SK-N-SH treated with all-trans-retinoic acid at 6 μM for 48 hours (cell line): ENCODE measurements around the gene ST6GALNAC4.

Experiments used
- ARNTL ChIP-seq: fragments of 450-650 bp; formaldehyde crosslinking; IDR thresholded peaks from 2 replicates; pipeline ENCODE4 v1.5.0; 2020; ENCODE audit warnings: low read depth, mild to moderate bottlenecking, moderate library complexity, borderline replicate concordance
- RARB ChIP-seq: fragments of 250-450 bp; sonication (Bioruptor Pico); IDR thresholded peaks from 2 replicates; pipeline ENCODE4 v1.8.0; 2021; ENCODE audit warnings: mild to moderate bottlenecking, moderate library complexity
- TF ChIP-seq, protein P1 (sequence below): fragments of 250-450 bp; sonication (Bioruptor Pico); IDR thresholded peaks from 2 replicates; pipeline ENCODE4 v1.5.0; 2020; ENCODE audit warnings: mild to moderate bottlenecking, moderate library complexity
- TF ChIP-seq, protein P2 (sequence below): fragments of 250-450 bp; sonication (Bioruptor Pico); IDR thresholded peaks from 2 replicates; pipeline ENCODE4 v1.8.0; 2020; ENCODE audit warnings: mild to moderate bottlenecking, moderate library complexity, borderline replicate concordance

DNA sequence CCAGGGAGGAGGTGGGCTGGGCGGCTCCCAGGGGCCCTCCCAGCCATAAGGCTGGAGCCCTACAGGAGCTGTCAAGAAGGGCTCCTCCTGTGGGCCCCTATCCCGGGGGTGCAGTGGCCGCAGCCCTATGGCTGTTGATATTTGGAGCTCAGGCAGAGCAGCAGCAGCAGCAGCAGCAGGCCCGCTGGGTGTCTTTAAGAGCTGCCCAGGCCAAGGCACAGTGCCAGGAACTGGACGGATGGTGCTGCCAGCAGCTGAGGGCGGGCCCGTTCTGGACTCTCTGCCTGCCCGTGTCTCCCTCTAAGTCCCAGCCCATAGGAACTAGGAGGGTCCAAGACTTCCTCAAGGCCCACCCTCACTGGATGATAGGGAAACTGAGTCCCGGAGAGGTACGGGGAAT lies 43.0 kb downstream of the ST6GALNAC4 start:
- TF ChIP-seq ARNTL (CRISPR knock-in tag) (no peak), RARB (CRISPR knock-in tag) (no peak)
- TF ChIP-seq, protein P1, sequence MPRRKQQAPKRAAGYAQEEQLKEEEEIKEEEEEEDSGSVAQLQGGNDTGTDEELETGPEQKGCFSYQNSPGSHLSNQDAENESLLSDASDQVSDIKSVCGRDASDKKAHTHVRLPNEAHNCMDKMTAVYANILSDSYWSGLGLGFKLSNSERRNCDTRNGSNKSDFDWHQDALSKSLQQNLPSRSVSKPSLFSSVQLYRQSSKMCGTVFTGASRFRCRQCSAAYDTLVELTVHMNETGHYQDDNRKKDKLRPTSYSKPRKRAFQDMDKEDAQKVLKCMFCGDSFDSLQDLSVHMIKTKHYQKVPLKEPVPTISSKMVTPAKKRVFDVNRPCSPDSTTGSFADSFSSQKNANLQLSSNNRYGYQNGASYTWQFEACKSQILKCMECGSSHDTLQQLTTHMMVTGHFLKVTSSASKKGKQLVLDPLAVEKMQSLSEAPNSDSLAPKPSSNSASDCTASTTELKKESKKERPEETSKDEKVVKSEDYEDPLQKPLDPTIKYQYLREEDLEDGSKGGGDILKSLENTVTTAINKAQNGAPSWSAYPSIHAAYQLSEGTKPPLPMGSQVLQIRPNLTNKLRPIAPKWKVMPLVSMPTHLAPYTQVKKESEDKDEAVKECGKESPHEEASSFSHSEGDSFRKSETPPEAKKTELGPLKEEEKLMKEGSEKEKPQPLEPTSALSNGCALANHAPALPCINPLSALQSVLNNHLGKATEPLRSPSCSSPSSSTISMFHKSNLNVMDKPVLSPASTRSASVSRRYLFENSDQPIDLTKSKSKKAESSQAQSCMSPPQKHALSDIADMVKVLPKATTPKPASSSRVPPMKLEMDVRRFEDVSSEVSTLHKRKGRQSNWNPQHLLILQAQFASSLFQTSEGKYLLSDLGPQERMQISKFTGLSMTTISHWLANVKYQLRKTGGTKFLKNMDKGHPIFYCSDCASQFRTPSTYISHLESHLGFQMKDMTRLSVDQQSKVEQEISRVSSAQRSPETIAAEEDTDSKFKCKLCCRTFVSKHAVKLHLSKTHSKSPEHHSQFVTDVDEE (CRISPR knock-in tag): no peak
- TF ChIP-seq, protein P2, sequence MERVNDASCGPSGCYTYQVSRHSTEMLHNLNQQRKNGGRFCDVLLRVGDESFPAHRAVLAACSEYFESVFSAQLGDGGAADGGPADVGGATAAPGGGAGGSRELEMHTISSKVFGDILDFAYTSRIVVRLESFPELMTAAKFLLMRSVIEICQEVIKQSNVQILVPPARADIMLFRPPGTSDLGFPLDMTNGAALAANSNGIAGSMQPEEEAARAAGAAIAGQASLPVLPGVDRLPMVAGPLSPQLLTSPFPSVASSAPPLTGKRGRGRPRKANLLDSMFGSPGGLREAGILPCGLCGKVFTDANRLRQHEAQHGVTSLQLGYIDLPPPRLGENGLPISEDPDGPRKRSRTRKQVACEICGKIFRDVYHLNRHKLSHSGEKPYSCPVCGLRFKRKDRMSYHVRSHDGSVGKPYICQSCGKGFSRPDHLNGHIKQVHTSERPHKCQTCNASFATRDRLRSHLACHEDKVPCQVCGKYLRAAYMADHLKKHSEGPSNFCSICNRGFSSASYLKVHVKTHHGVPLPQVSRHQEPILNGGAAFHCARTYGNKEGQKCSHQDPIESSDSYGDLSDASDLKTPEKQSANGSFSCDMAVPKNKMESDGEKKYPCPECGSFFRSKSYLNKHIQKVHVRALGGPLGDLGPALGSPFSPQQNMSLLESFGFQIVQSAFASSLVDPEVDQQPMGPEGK (CRISPR knock-in tag): no peak
